ENCODE results near the gene HOXD3. TPM values are rescaled to one million over a fixed set of nuclear protein-coding genes. Genes with fewer than 3 reads are reported as not detected.

The HOXD3 gene
- total and polyA plus RNA-seq, 12 donors, result 0.10 to 1.1 (median 0.27) TPM; not detected in 5

- no peaks in the 10 kb centered on the region for H3K9me3 ChIP-seq
- TF ChIP-seq CTCF (IDR thresholded peaks at IDR 0.05), result no peak
- WGBS, 2 donors, result 23 to 31% methylated on average over 7 of the region's 7 CpGs
- no peak for ATAC-seq
- H3K4me3 ChIP-seq, result no peak overlapping the region
- no peak for DNase-seq
- peak overlapping the region in 1 of 10 donors; percentile 15 for H3K27ac ChIP-seq
- peaks cover 37 to 100% (median 100%) of the 10 kb centered on the region in 7 donors for H3K27me3 ChIP-seq
- peaks cover under 1 to 34% (median 10%) of the 10 kb centered on the region in 9 donors for H3K4me1 ChIP-seq
- intact Hi-C loops (cut with DNase I), result no loop called here
- no peaks in the 10 kb centered on the region for H3K36me3 ChIP-seq
Observed at GRCh38 chr2:176173567-176174381, 16.7 kb downstream of the HOXD3 start.

GRCh38 chr2:176174382-176174823 lies 17.3 kb downstream of the HOXD3 start:
- 12 to 22% methylated on average over 14 of the region's 14 CpGs for WGBS, 2 donors
- H3K27me3 ChIP-seq, result peaks cover 37 to 100% (median 100%) of the 10 kb centered on the region in 7 donors
- no peaks in the 10 kb centered on the region for H3K9me3 ChIP-seq
- no peaks in the 10 kb centered on the region for H3K36me3 ChIP-seq
- TF ChIP-seq CTCF (IDR thresholded peaks at IDR 0.05), result no peak
- ATAC-seq (no peak), DNase-seq (no peak)
- intact Hi-C loops (cut with DNase I), result no loop called here
- H3K27ac ChIP-seq, result peak overlapping the region in 2 of 10 donors; percentile 15 to 36
- peak overlapping the region in 1 of 10 donors; percentile 17 for H3K4me3 ChIP-seq
- H3K4me1 ChIP-seq, result peaks cover 3 to 35% (median 10%) of the 10 kb centered on the region in 9 donors

GRCh38 chr2:176174824-176175708 lies 18.0 kb downstream of the HOXD3 start:
- ATAC-seq (peak in 1 of 8 donors; percentile 5), DNase-seq (no peak)
- H3K4me1 ChIP-seq, result peaks cover 3 to 35% (median 10%) of the 10 kb centered on the region in 9 donors
- TF ChIP-seq CTCF (IDR thresholded peaks at IDR 0.05), result no peak
- intact Hi-C loops (cut with DNase I), result no loop called here
- peaks cover 37 to 100% (median 100%) of the 10 kb centered on the region in 7 donors for H3K27me3 ChIP-seq
- H3K27ac ChIP-seq, result peak overlapping the region in 2 of 10 donors; percentile 15 to 36
- H3K4me3 ChIP-seq, result peak overlapping the region in 1 of 10 donors; percentile 17
- no peaks in the 10 kb centered on the region for H3K9me3 ChIP-seq
- 23 to 30% methylated on average over 47 of the region's 47 CpGs for WGBS, 2 donors
- no peaks in the 10 kb centered on the region for H3K36me3 ChIP-seq
